Bronchial epithelial cell (primary cell): Measurements from ENCODE around the gene PREB. TPM values are rescaled to one million over a fixed set of nuclear protein-coding genes. Genes with fewer than 3 reads are reported as not detected.

ENCODE experiments used
- DNase-seq: peaks from one replicate; pipeline ENCODE4 v3.0.0-alpha.2; 2010; ENCODE audit warnings: low read depth
- FAIRE-seq: peaks from 2 replicates; lab custom pipeline; 2011; peaks lifted over from hg19 to GRCh38; lab: Jason Lieb, UNC
- H3K27me3 ChIP-seq: 2 replicates; pipeline ENCODE4 v1.5.1; 2011; ENCODE audit warnings: low read length; ENCODE audit not compliant: control insufficient read depth, insufficient read depth
- H3K36me3 ChIP-seq: 2 replicates; pipeline ENCODE4 v1.5.1; 2011; ENCODE audit warnings: low read length; ENCODE audit not compliant: control insufficient read depth, insufficient read depth
- H3K4me3 ChIP-seq: 2 replicates; pipeline ENCODE4 v1.5.1; 2011; ENCODE audit warnings: mild to moderate bottlenecking, low read depth, low read length, control low read depth
- total RNA-seq: library from RNA; depleted of rRNA; stranded (reverse); fragments of >200 nt; gene quantifications from 2 replicates; pipeline ENCODE4 v1.2.1, GENCODE V29; 2014
- TF ChIP-seq, protein P1 (sequence below): IDR thresholded peaks from 2 replicates; pipeline ENCODE4 v1.5.1; 2011; ENCODE audit warnings: mild to moderate bottlenecking, moderate library complexity, low read length, control low read depth, inconsistent platforms; ENCODE audit not compliant: insufficient read depth, severe bottlenecking

The PREB gene
- total RNA-seq, 1 donor from 2014 or later, result 46.1 TPM

DNA sequence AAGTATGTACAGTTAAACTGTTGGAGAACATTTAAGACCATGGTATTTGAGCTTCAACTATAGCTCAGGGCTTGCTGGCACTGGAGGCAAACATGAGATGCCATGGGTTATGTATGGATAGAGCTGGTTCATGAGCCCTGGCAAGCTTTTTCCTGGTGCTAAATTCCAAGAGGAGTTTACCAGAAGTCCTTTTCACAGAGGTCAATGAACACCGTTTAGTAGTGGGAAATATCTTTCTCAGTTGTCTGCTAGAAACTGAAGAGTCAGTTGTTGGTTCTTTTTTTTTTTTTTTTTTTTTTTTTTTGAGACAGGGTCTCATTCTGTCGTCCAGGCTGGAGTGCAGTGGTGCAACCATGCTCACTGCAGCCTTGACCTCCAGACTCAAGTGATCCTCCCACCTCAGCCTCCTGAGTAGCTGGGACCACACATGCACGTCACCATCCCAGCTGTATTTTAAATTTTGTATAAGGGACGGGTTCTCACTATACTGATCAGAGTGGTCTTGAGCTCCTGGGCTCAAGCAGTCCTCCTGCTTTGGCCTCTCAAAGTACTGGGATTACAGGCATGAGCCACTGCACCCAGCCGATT is 46.5 kb downstream of the PREB start:
- no peak for FAIRE-seq
- no peak overlapping the region for H3K4me3 ChIP-seq
- H3K36me3 ChIP-seq, result no peaks in the 10 kb centered on the region
- TF ChIP-seq, protein P1, sequence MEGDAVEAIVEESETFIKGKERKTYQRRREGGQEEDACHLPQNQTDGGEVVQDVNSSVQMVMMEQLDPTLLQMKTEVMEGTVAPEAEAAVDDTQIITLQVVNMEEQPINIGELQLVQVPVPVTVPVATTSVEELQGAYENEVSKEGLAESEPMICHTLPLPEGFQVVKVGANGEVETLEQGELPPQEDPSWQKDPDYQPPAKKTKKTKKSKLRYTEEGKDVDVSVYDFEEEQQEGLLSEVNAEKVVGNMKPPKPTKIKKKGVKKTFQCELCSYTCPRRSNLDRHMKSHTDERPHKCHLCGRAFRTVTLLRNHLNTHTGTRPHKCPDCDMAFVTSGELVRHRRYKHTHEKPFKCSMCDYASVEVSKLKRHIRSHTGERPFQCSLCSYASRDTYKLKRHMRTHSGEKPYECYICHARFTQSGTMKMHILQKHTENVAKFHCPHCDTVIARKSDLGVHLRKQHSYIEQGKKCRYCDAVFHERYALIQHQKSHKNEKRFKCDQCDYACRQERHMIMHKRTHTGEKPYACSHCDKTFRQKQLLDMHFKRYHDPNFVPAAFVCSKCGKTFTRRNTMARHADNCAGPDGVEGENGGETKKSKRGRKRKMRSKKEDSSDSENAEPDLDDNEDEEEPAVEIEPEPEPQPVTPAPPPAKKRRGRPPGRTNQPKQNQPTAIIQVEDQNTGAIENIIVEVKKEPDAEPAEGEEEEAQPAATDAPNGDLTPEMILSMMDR, result no peak
- DNase-seq, result no peak
- no peaks in the 10 kb centered on the region for H3K27me3 ChIP-seq

DNA sequence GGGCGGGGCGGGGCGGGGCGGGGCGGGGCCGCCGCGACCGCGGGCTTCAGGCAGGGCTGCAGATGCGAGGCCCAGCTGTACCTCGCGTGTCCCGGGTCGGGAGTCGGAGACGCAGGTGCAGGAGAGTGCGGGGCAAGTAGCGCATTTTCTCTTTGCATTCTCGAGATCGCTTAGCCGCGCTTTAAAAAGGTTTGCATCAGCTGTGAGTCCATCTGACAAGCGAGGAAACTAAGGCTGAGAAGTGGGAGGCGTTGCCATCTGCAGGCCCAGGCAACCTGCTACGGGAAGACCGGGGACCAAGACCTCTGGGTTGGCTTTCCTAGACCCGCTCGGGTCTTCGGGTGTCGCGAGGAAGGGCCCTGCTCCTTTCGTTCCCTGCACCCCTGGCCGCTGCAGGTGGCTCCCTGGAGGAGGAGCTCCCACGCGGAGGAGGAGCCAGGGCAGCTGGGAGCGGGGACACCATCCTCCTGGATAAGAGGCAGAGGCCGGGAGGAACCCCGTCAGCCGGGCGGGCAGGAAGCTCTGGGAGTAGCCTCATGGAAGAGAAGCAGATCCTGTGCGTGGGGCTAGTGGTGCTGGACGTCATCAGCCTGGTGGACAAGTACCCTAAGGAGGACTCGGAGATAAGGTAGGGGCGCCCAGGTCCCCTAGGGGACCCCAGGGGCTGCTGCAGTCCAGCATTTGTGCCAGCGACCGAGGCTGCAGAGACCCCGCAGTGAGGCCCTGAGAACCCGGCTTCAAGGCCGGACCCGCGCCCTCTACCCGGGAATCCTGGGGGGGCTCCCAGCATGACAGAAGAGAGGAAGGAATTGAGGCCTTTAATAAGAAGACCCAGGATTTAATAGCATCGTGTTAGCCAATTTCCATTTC is 47.5 kb downstream of the PREB start, which contains the start of gene KHK:
Gene KHK, plus strand, starts transcription at position 49 of the 870 bp plus-strand sequence. Its CDS starts 488 bp downstream, at position 537.
- DNase-seq, result peak; percentile 38
- Histone ChIP-seq H3K36me3 (no peaks in the 10 kb centered on the region), H3K4me3 (peak within 1 kb of the TSS; percentile 64), H3K27me3 (no peaks in the 10 kb centered on the region)
- TF ChIP-seq, protein P1, result no peak
- FAIRE-seq, result no peak

DNA sequence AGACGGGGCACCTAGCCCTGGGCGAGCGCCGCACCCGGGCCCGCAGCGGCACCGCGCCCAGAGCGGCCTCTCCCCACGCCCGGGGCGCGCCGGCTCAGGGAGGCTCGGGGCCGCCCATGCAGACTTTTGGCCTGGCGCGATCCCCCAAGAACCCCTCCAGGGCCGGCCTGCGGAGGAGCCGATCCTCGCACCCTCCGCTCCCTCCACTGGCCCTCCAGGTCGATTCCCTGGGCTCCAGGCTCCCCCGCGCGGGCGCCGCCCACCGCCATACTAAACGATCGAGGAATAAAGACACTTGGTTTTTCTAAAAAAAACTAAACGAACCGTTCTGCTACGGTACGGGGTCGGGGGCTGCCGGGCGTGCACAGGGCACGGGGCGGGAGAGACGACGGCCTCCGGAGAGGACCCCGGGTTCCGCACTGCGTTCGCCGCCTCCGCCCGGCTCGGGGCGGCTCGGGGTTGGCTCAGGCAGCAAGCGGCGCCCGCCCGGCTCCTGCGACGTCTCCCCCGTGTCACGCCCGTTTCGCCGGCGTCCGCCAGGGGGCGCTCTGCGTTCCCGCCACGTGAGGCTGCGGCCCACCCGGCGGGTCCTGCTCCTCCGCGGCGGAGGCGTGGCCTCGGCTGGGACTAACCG is 48.2 kb downstream of the PREB start:
- FAIRE-seq, result no peak
- Histone ChIP-seq H3K27me3 (no peaks in the 10 kb centered on the region), H3K4me3 (peak overlapping the region; percentile 64), H3K36me3 (no peaks in the 10 kb centered on the region)
- TF ChIP-seq, protein P1, result peak; percentile 88
- peak; percentile 80 for DNase-seq

DNA sequence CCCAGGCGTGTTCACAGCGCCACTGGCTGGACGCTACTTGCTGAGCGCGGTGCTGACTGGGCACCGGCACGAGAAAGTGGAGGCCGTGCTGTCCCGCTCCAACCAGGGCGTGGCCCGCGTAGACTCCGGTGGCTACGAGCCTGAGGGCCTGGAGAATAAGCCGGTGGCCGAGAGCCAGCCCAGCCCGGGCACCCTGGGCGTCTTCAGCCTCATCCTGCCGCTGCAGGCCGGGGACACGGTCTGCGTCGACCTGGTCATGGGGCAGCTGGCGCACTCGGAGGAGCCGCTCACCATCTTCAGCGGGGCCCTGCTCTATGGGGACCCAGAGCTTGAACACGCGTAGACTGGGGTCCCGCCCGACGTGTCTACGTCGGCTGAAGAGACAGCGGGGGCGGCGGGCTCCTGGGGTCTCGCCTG is 48.8 kb downstream of the PREB start:
- TF ChIP-seq, protein P1, result peak; percentile 50
- H3K4me3 ChIP-seq, result peak overlapping the region; percentile 64
- DNase-seq, result peak; percentile 46
- no peaks in the 10 kb centered on the region for H3K27me3 ChIP-seq
- no peak for FAIRE-seq
- H3K36me3 ChIP-seq, result no peaks in the 10 kb centered on the region

DNA sequence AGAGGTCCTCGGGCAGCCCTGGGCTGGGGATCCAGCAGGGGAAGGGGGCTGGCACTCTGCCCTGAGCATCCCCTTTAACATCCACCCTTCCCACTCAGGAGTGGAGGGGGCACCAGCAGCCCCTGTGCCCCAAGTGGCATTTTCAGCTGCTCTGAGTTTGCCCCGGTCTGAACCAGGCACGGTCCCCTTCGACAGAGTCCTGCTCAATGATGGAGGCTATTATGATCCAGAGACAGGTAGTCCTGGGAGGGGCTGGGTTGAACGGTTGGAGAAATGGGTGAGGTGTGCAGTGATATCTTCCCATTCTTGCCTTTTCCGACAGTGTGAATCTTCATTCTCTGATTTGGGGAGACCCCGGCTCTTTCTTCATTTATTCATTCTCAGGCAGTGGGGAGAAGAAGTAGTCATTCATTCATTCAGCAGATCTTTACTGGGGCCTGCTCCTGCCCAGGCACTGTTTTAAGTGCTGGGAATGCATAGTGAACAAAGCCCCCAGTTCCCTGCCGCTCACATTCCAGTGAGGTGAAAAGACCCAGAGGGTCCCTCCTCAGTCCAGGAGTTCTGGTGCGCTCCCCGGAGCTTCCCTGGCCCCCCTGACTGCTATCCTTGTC is 49.3 kb downstream of the PREB start:
- Histone ChIP-seq H3K27me3 (no peaks in the 10 kb centered on the region), H3K4me3 (peak overlapping the region; percentile 64), H3K36me3 (no peaks in the 10 kb centered on the region)
- DNase-seq (no peak), FAIRE-seq (no peak)
- TF ChIP-seq, protein P1, result no peak
